Measurements from ENCODE around the gene SERPINB5. TPM values are rescaled to one million over a fixed set of nuclear protein-coding genes. Genes with fewer than 3 reads are reported as not detected.

SERPINB5 gene
- total and polyA plus RNA-seq, 4 donors = 0.05 TPM; not detected in 3

GRCh38 chr18:63465059-63465458 lies 11.7 kb upstream of the SERPINB5 start:
- TF ChIP-seq FOXA1 (IDR thresholded peaks at IDR 0.05) (no peak), NR2F2 (IDR thresholded peaks at IDR 0.05) (no peak), JUND (IDR thresholded peaks at IDR 0.05) (no peak), ATF3 (IDR thresholded peaks at IDR 0.05) (no peak), YY1 (IDR thresholded peaks at IDR 0.05) (no peak), HNF4A (conservative IDR thresholded peaks at IDR 0.05) (no peak), EGR1 (IDR thresholded peaks at IDR 0.05; ENCODE audit: low read depth in 2 of 2) (no peak), HNF4G (IDR thresholded peaks at IDR 0.05) (no peak), SP1 (IDR thresholded peaks at IDR 0.05) (no peak), RXRA (IDR thresholded peaks at IDR 0.05) (no peak), FOXA2 (IDR thresholded peaks at IDR 0.05) (no peak), GABPA (IDR thresholded peaks at IDR 0.05 in 1 of 2, conservative IDR thresholded peaks at IDR 0.05 in 1 of 2) (no peak)
- TF ChIP-seq, protein P1, sequence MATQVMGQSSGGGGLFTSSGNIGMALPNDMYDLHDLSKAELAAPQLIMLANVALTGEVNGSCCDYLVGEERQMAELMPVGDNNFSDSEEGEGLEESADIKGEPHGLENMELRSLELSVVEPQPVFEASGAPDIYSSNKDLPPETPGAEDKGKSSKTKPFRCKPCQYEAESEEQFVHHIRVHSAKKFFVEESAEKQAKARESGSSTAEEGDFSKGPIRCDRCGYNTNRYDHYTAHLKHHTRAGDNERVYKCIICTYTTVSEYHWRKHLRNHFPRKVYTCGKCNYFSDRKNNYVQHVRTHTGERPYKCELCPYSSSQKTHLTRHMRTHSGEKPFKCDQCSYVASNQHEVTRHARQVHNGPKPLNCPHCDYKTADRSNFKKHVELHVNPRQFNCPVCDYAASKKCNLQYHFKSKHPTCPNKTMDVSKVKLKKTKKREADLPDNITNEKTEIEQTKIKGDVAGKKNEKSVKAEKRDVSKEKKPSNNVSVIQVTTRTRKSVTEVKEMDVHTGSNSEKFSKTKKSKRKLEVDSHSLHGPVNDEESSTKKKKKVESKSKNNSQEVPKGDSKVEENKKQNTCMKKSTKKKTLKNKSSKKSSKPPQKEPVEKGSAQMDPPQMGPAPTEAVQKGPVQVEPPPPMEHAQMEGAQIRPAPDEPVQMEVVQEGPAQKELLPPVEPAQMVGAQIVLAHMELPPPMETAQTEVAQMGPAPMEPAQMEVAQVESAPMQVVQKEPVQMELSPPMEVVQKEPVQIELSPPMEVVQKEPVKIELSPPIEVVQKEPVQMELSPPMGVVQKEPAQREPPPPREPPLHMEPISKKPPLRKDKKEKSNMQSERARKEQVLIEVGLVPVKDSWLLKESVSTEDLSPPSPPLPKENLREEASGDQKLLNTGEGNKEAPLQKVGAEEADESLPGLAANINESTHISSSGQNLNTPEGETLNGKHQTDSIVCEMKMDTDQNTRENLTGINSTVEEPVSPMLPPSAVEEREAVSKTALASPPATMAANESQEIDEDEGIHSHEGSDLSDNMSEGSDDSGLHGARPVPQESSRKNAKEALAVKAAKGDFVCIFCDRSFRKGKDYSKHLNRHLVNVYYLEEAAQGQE (IDR thresholded peaks at IDR 0.05) = no peak
- TF ChIP-seq, protein P2, sequence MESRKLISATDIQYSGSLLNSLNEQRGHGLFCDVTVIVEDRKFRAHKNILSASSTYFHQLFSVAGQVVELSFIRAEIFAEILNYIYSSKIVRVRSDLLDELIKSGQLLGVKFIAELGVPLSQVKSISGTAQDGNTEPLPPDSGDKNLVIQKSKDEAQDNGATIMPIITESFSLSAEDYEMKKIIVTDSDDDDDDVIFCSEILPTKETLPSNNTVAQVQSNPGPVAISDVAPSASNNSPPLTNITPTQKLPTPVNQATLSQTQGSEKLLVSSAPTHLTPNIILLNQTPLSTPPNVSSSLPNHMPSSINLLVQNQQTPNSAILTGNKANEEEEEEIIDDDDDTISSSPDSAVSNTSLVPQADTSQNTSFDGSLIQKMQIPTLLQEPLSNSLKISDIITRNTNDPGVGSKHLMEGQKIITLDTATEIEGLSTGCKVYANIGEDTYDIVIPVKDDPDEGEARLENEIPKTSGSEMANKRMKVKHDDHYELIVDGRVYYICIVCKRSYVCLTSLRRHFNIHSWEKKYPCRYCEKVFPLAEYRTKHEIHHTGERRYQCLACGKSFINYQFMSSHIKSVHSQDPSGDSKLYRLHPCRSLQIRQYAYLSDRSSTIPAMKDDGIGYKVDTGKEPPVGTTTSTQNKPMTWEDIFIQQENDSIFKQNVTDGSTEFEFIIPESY (IDR thresholded peaks at IDR 0.05) = no peak
- Histone ChIP-seq H3K4me3 (ENCODE audit: low read depth in 1 of 3, low read length in 3 of 3) (no peak overlapping the region), H3K36me3 (ENCODE audit: control insufficient read depth in 4 of 4, insufficient read depth in 3 of 4, low read depth in 1 of 4, low read length in 3 of 4) (no peaks in the 10 kb centered on the region), H3K27ac (ENCODE audit: low read depth in 1 of 2, low read length in 2 of 2) (no peak overlapping the region), H3K9me3 (ENCODE audit: control insufficient read depth in 4 of 4, low read length in 3 of 4) (no peaks in the 10 kb centered on the region), H3K27me3 (ENCODE audit: control insufficient read depth in 4 of 4, insufficient read depth in 4 of 4, low read length in 3 of 4) (no peaks in the 10 kb centered on the region), H3K9ac (ENCODE audit: low read depth in 1 of 2, low read length in 2 of 2) (no peak overlapping the region), H3K4me1 (ENCODE audit: control insufficient read depth in 4 of 4, insufficient read depth in 4 of 4, low read length in 3 of 4) (peaks cover 0 to 3% (median 1%) of the 10 kb centered on the region in 4 donors)
- 74% methylated on average over 2 of the region's 2 CpGs for WGBS
- DNase-seq (ENCODE audit: low spot score) = no peak

- no peak overlapping the region for H3K9ac ChIP-seq (ENCODE audit: low read depth in 1 of 2, low read length in 2 of 2)
- no peak for DNase-seq (ENCODE audit: low spot score)
- H3K36me3 ChIP-seq (ENCODE audit: control insufficient read depth in 4 of 4, insufficient read depth in 3 of 4, low read depth in 1 of 4, low read length in 3 of 4) = no peaks in the 10 kb centered on the region
- H3K9me3 ChIP-seq (ENCODE audit: control insufficient read depth in 4 of 4, low read length in 3 of 4) = no peaks in the 10 kb centered on the region
- no peak overlapping the region for H3K4me3 ChIP-seq (ENCODE audit: low read depth in 1 of 3, low read length in 3 of 3)
- TF ChIP-seq, protein P1 (IDR thresholded peaks at IDR 0.05) = no peak
- no peak for TF ChIP-seq RAD21 (IDR thresholded peaks at IDR 0.05)
- no peak for TF ChIP-seq CTCF (IDR thresholded peaks at IDR 0.05; ENCODE audit: low read depth, low read length, missing input control)
- TF ChIP-seq, protein P2 (IDR thresholded peaks at IDR 0.05) = no peak
- no peak for TF ChIP-seq NR2F2 (IDR thresholded peaks at IDR 0.05)
- TF ChIP-seq, protein P3, sequence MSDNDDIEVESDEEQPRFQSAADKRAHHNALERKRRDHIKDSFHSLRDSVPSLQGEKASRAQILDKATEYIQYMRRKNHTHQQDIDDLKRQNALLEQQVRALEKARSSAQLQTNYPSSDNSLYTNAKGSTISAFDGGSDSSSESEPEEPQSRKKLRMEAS (IDR thresholded peaks at IDR 0.05) = no peak
- no peak for TF ChIP-seq GABPA (IDR thresholded peaks at IDR 0.05 in 1 of 2, conservative IDR thresholded peaks at IDR 0.05 in 1 of 2)
- TF ChIP-seq FOXA2 (IDR thresholded peaks at IDR 0.05) = no peak
- TF ChIP-seq FOXA1 (IDR thresholded peaks at IDR 0.05) = no peak
- no peak for TF ChIP-seq YY1 (IDR thresholded peaks at IDR 0.05)
- no peak for TF ChIP-seq SP1 (IDR thresholded peaks at IDR 0.05)
- TF ChIP-seq HNF4G (IDR thresholded peaks at IDR 0.05) = no peak
- TF ChIP-seq HNF4A (conservative IDR thresholded peaks at IDR 0.05) = no peak
- no peaks in the 10 kb centered on the region for H3K4me1 ChIP-seq (ENCODE audit: control insufficient read depth in 4 of 4, insufficient read depth in 4 of 4, low read length in 3 of 4)
- 76% methylated on average over 4 of the region's 4 CpGs for WGBS
- H3K27ac ChIP-seq (ENCODE audit: low read depth in 1 of 2, low read length in 2 of 2) = no peak overlapping the region
- H3K27me3 ChIP-seq (ENCODE audit: control insufficient read depth in 4 of 4, insufficient read depth in 4 of 4, low read length in 3 of 4) = no peaks in the 10 kb centered on the region
Observed at GRCh38 chr18:63467699-63468098, 9.1 kb upstream of the SERPINB5 start.
